ENCODE data around the gene ALLC. TPM values are rescaled to one million over a fixed set of nuclear protein-coding genes. Genes with fewer than 3 reads are reported as not detected.

The ALLC gene
- total and polyA plus RNA-seq, 10 of the 15 experiments (the other 5 are each of a cell fraction or from before 2014, with no cell fraction given) = 0.05 TPM; not detected in 9

- TF ChIP-seq ZBTB4 (CRISPR knock-in tag; IDR thresholded peaks at IDR 0.05) (no peak), IRF5 (IDR thresholded peaks at IDR 0.05; ENCODE audit: borderline replicate concordance) (no peak), TCF3 (IDR thresholded peaks at IDR 0.05; ENCODE audit: borderline replicate concordance, insufficient read depth, low read depth, low read length) (no peak), USF1 (IDR thresholded peaks at IDR 0.05; ENCODE audit: borderline replicate concordance, extremely low read length, insufficient read depth, low read depth, low read length) (no peak), CBX5 (IDR thresholded peaks at IDR 0.05; ENCODE audit: low read depth) (no peak), RBBP5 (conservative IDR thresholded peaks at IDR 0.05) (no peak), LARP7 (IDR thresholded peaks at IDR 0.05) (no peak), CREB1 (IDR thresholded peaks at IDR 0.05; ENCODE audit: low read depth) (no peak), SKIL (IDR thresholded peaks at IDR 0.05; ENCODE audit: low read depth, poor library complexity, severe bottlenecking) (no peak)
These were observed 73.8 kb downstream of the ALLC start (continued) for GRCh38 chr2:3731829-3732228.

All from GM12878 (cell line).